ENCODE data around the gene RGS7BP. TPM values are rescaled to one million over a fixed set of nuclear protein-coding genes. Genes with fewer than 3 reads are reported as not detected.

The RGS7BP gene
- total RNA-seq, 1 experiment from 2014 or later, result 0.33 TPM

- Histone ChIP-seq H3K4me2 (ENCODE audit: insufficient read depth, insufficient read length, low read length) (no peak overlapping the region), H4K20me1 (ENCODE audit: control insufficient read depth, insufficient read depth, insufficient read length) (no peaks in the 10 kb centered on the region), H2AK5ac (ENCODE audit: insufficient read length, low read length) (no peak overlapping the region), H3K4me1 (ENCODE audit: insufficient read depth, low read length) (peaks cover 5% of the 10 kb centered on the region; the same call in 1 of the 2 replicates), H4K8ac (replicated peaks; ENCODE audit: insufficient read length, low read depth, low read length) (no peak overlapping the region), H2BK20ac (ENCODE audit: low read depth, low read length, poor library complexity, severe bottlenecking) (no peak overlapping the region), H3K56ac (ENCODE audit: insufficient read length, low read depth, low read length) (no peak overlapping the region), H2BK5ac (ENCODE audit: insufficient read length, low read length) (no peak overlapping the region), H3K27me3 (ENCODE audit: insufficient read depth, low read length) (no peaks in the 10 kb centered on the region), H3K23ac (ENCODE audit: insufficient read length, low read depth, low read length) (no peak overlapping the region), H2AFZ (ENCODE audit: low read length) (no peak overlapping the region), H3K9ac (ENCODE audit: extremely low read depth, insufficient read length, low read length) (no peak overlapping the region), H3K18ac (ENCODE audit: insufficient read length, low read depth, low read length) (no peak overlapping the region), H2BK12ac (ENCODE audit: insufficient read length, low read depth, low read length) (no peak overlapping the region), H3K23me2 (ENCODE audit: insufficient read length, low read depth, low read length, poor library complexity, severe bottlenecking) (no peaks in the 10 kb centered on the region), H3K14ac (ENCODE audit: insufficient read depth, low read length) (no peak overlapping the region), H4K91ac (ENCODE audit: insufficient read length, low read depth, low read length) (no peak overlapping the region), H2BK15ac (ENCODE audit: low read depth, low read length) (no peak overlapping the region), H3K79me1 (ENCODE audit: insufficient read depth, low read depth, low read length, poor library complexity, severe bottlenecking) (no peaks in the 10 kb centered on the region), H3K9me3 (ENCODE audit: control insufficient read depth, low read depth, low read length) (no peaks in the 10 kb centered on the region), H3K4ac (ENCODE audit: low read depth, low read length) (no peak overlapping the region), H3K27ac (ENCODE audit: insufficient read length, low read depth, low read length) (no peak overlapping the region), H3T11ph (ENCODE audit: low read length) (no peak overlapping the region), H3K79me2 (ENCODE audit: insufficient read depth, low read length) (no peaks in the 10 kb centered on the region), H2BK120ac (ENCODE audit: low read depth, low read length, poor library complexity, severe bottlenecking) (no peak overlapping the region), H4K5ac (ENCODE audit: insufficient read length, low read depth, low read length) (no peak overlapping the region)
- no peaks in the 10 kb centered on the region for H3K27me3 Mint-ChIP-seq (ENCODE audit: low read depth)
- no peak for DNase-seq
- peak overlapping the region in 2 of 3 experiments; percentile 23 to 32; a peak in 2 of 7 replicates for H3K27ac Mint-ChIP-seq
- H3K4me3 Mint-ChIP-seq, result no peak overlapping the region
- WGBS (ENCODE audit: extremely low coverage, insufficient read length, low lambda C conversion rate), result no CpG with 5 or more reads among the region's 4 CpGs
- TF ChIP-seq CTCF (conservative IDR thresholded peaks at IDR 0.05), result no peak
- peaks cover 20 to 21% of the 10 kb centered on the region in 2 experiments for H3K4me1 Mint-ChIP-seq
- H3K36me3 Mint-ChIP-seq (ENCODE audit: insufficient read depth in 1 of 3, low read depth in 3 of 3), result no peaks in the 10 kb centered on the region; a peak in 1 of 7 replicates
- H3K9me3 Mint-ChIP-seq, result no peaks in the 10 kb centered on the region
These were observed 88.8 kb downstream of the RGS7BP start for GRCh38 chr5:64594601-64595000.

All from H9 (cell line).